ENCODE data around the gene KIAA1614.

- TF ChIP-seq EZH2 (IDR thresholded peaks at IDR 0.05; ENCODE audit: low read depth) (no peak), CTCF (conservative IDR thresholded peaks at IDR 0.05) (no peak)
Measured at GRCh38 chr1:180926164-180926981, 13.7 kb downstream of the KIAA1614 start.

Measured in PC-9 (cell line).